ENCODE measurements around the gene PTPRN2.

The PTPRN2 gene

DNA sequence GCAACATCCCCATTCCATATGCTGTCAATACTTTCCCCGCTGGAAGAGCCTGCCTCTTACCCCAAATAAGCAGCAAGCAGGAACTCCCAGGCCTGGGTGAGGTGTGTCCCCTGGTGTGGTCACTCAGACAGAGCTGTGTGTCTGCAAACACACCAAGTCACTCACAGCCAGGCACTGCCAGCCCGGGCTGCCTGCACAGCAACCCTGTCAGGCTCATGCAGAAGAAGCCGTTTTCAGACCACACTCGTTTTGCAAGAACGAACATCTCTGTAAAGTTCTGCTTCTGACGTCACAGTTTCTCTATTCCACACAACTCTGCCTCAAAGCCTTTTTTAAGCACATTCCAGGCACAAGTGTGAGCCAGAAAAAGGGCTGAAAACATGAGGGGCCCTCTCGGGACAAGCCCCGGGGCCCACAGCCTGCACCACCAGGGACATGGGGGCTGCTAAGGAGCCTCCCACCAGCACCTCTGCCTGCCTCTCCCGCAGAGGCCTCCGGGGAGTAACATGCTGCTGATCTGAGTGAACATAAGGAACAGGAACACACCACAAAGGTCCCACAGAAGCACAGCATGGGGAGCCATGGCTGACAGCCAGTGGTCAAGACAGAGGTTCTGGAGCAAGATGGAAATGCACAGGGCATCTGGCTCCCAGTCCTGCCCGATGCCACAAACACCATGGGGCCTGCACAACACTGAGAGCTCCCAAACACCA lies 11.4 kb downstream of the PTPRN2 start:
- no peak for DNase-seq (ENCODE audit: low read depth)

- no peak for DNase-seq (ENCODE audit: low read depth)
Measured at GRCh38 chr7:158574308-158575036, 13.2 kb downstream of the PTPRN2 start.

DNA sequence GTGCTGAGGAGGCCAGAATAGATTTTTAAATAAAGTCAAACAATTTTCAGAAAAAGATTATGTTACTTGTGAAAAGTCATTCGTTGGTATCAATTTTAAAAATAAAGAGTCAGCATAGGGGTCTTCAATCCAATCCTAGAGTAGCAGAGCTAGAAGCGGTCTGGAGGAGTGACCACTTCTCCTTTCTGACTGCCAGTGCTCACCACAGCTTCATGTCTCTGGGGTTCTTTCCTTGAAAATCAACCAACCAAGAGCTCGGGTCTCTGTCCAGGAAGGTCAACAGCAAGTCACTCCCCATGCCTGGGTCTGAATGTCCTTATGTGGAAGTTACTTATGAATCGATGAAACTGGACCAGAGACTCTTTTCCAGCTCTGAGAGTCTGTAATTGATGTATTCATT lies 14.3 kb downstream of the PTPRN2 start:
- DNase-seq (ENCODE audit: low read depth), result no peak

GRCh38 chr7:158572000-158572828 lies 15.4 kb downstream of the PTPRN2 start:
- no peak for DNase-seq (ENCODE audit: low read depth)

DNA sequence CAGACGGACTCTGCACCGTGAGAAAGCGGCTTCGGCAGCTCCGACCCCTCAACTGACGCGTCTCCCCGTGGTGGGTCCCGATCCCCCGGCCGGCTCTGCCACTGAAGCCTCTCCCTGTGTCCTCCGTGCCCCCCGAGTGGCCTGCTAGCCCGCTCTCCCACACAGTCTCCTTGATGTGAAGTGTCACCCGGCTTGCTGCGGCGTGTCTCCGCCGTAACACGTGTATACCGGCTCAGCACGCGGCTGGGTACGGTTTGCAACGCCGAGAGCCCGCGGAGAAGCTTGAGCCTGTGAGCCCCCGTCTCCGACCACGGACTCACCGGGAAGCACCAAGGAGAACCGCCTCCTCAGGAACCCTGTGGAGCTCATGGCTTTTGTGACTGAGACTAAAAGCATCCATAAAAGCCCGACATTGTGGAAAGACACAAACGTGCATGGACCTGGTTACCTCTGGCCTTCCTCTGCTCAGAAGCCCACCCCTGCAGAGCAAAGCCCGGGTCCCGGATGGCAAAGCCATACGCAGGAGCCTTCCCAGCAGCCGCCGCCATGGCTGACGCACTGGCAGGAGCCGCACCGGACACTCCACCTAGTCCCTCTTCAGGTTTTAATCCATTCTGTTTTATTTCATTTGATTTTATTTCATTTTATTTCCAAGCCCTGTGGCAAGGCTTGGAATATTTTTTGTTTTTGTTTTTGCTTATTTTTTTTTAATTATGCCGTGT lies 17.0 kb downstream of the PTPRN2 start:
- no peak for DNase-seq (ENCODE audit: low read depth)

DNA sequence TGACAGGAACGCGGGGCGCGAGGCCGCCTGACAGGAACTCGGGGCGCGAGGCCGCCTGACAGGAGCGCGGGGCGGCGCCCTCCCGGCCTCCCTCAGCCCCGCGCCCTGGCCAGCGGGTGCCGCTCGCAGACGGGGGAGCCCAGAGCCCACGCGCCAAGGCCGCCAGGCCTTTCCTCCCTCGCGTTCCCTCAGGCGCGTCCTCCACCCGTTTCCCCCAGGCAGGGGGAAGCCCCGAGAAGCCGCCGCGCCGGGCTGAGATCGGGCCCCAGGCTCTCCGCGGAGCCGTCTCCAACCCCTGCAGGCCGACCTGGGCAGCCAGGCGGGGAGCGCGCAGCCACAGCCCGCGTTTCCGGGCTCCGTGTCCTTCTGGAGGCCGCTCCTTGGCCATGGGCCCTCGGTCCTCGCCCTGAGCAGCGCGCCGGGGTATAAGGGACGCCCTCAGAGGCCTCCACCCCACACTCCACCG lies 17.7 kb downstream of the PTPRN2 start:
- DNase-seq (ENCODE audit: low read depth), result no peak

- DNase-seq (ENCODE audit: low read depth), result no peak
Measured at GRCh38 chr7:158568974-158569857, 18.4 kb downstream of the PTPRN2 start.

GRCh38 chr7:158567153-158567603 lies 20.4 kb downstream of the PTPRN2 start:
- no peak for DNase-seq (ENCODE audit: low read depth)

- DNase-seq (ENCODE audit: low read depth), result no peak
Measured at GRCh38 chr7:158564663-158565035, 23.0 kb downstream of the PTPRN2 start.

DNA sequence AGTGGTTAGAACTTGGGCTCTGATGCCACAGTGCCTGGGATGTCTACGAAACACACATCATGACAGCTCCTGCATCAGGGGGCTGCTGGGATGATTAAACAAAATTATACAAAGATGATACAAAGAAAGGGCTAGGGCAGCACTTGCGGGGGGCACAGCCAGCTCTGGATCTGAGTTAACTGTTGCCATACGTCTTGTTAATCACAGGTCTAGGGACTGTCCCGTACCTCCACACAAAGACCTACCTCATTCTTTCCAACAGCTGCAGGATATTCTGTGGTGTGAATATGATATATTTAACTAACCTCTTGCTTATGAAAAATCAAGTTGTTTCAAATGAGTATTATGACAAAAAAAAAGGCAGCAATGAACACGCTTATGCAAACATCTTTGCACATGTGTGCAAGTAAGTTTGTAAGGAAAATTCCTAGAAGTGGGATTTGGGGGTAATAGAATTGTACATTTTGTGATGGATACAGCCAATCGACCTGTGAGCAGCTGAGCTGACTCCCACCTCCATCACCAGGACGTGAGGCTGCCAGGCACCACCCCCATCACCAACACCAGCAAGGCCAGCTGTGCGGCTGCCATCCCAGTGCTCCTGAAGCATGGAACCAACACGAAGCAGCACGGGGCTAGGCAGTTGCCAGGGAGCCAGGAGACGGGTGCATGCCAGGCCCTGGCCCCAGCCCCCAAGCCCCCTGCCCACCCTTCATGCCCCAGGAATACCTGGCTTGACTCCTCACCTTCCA lies 23.5 kb downstream of the PTPRN2 start:
- DNase-seq (ENCODE audit: low read depth), result no peak

GRCh38 chr7:158563051-158563450 lies 24.6 kb downstream of the PTPRN2 start:
- no peak for DNase-seq (ENCODE audit: low read depth)

DNA sequence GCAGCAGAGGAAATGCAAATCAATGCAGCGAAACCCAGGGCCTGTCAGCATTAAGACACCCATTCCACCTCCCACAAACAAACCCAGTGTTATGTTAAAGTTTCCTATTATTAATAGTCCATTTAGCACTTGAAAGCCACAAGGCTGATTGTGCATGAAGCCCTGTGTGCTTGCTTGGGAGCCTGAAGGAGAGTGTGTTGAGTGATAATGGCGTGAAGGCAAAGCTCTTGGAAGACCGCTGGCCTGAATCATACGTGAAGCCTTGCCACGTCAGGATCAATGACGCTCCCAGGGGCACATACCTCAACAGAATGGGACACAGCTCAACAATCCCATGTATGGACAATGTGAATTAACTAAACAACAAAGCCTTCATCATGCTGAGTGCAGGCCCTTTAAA lies 25.1 kb downstream of the PTPRN2 start:
- no peak for DNase-seq (ENCODE audit: low read depth)

DNA sequence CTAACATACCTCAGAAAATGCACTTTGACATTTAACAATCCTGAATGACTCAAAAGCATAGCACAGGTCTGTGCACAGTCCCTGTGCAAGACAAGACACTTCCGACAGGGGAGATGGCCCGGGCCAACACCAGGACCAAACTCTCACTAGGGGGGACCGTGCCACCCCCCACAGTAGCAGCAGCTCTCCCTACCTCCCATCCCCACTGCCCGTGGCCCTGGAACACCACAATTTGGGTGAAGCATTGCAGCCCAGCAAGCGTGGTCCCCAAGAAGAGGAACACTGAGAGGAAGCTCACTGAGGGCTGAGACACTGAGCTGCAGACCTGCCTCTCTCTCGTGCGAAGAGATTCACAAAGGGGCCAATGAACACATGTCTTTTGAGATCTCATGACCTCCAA lies 26.0 kb downstream of the PTPRN2 start:
- DNase-seq (ENCODE audit: low read depth), result no peak

DNA sequence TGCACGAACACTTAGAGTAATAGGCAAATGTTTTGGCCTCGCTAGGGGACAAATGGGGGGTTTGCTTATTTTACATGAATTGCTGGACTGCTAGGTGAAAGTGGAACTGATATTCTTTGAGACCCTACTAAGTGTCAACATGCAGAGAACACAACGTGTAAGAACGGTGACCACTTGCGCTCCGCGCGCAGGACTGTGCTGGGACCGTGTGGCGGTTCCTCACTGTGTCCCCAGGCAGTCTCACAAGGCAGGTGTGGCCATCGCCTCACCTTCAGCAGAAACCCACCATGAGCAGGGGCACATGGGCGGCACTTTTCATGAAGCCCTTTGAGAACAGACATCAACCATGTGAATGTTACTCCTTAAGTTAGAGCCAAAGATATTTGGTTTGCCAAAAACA lies 27.2 kb downstream of the PTPRN2 start:
- DNase-seq (ENCODE audit: low read depth), result no peak

GRCh38 chr7:158559356-158559755 lies 28.3 kb downstream of the PTPRN2 start:
- DNase-seq (ENCODE audit: low read depth), result no peak

DNA sequence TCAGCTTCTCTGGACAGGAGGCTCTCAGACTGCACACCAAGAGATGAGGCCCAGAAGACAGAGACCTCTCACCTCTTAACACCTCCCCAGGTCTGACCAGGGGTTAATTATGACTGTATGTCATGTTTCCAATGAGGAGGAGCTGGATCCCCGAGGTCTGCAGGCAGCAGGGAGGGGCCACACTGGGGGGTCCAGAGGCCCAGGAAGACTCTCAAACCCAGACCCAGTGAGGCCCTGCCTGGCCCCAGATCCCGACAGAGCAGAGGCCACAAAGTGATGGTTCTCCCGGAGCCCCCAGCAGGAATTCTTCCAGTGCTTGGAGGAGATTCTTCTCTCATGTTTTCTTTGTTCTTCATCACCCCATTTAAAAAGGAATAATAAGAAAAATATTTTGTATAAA lies 28.8 kb downstream of the PTPRN2 start:
- no peak for DNase-seq (ENCODE audit: low read depth)

DNA sequence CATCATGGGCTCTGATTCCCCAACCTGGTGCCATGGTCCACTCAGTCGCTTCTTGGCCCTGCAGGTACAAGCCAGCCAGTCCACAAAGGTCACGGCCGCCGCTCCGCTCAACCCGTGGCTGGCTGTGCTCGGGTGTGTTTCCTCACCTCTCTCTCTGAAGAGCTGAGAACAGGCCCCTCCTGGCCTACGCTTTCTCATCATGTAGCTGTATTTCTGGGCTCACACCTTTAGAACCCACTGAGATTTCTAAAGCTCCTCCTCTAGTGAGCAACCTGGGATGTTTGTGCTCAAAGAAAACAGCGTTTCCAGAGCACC lies 30.2 kb downstream of the PTPRN2 start:
- DNase-seq (ENCODE audit: low read depth), result no peak

GRCh38 chr7:158556721-158557440 lies 30.7 kb downstream of the PTPRN2 start:
- no peak for DNase-seq (ENCODE audit: low read depth)

DNA sequence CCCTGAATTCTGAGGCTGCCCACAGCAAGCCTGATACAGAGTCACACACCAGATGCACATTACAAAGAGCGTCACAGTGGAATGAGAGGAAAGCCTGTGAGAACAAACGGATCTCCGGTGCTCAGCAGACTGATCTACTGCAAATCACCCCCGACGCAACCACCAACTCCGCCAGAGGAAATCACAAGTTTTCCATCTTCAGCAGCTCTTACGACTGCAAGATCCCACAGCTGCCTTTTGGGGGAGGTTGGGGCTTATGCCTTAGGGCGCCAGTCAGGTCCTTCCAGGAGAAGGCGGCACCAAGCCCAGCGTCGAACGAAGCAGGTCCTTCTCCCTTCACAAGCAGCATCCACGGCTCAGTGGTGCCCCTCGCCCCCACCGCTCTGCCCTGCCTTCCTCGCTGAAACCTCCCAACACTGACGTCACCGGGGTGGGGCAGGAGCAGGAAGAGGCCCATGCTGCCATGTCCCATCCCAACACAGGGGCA lies 32.5 kb downstream of the PTPRN2 start:
- no peak for DNase-seq (ENCODE audit: low read depth)
